Testis (tissue), 2 donors: ENCODE results near the gene ADAM23.

Experiments
- POLR2A ChIP-seq: fragments of 450-650 bp; IDR thresholded peaks from one replicate; pipeline ENCODE4 v1.6.1; 2017; ENCODE audit warnings: antibody characterized with exemption, mild to moderate bottlenecking, moderate library complexity
- TF ChIP-seq, protein P1 (sequence below), 3 experiments: fragments of 450-650 bp in 2 of 3; fragments of 200-600 bp in 1 of 3; sonication (generic) in 1 of 3; IDR thresholded peaks; one replicate each; pipeline ENCODE4 v1.5.1; 2016 to 2019; ENCODE audit warnings: antibody characterized with exemption in 3 of 3, mild to moderate bottlenecking in 2 of 3, moderate library complexity in 1 of 3

DNA sequence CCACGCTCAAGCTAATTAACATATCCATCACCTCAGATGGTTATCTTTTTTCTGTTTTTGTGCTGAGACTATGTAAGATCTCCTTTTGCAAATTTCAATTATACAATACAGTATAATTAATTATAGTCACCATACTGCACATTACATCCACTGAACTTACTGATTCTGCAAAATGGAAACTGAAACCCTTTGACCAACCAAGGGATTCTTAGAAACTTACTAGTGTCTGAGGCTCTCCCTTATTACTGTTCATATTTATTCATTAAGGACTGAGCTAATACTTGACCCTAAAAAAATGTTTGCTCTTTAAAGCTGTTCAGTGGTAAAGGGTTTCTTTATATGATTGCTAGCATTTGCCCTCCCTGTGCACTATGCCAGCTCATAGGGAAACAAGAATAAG is 50.7 kb downstream of the ADAM23 start:
- TF ChIP-seq, protein P1, sequence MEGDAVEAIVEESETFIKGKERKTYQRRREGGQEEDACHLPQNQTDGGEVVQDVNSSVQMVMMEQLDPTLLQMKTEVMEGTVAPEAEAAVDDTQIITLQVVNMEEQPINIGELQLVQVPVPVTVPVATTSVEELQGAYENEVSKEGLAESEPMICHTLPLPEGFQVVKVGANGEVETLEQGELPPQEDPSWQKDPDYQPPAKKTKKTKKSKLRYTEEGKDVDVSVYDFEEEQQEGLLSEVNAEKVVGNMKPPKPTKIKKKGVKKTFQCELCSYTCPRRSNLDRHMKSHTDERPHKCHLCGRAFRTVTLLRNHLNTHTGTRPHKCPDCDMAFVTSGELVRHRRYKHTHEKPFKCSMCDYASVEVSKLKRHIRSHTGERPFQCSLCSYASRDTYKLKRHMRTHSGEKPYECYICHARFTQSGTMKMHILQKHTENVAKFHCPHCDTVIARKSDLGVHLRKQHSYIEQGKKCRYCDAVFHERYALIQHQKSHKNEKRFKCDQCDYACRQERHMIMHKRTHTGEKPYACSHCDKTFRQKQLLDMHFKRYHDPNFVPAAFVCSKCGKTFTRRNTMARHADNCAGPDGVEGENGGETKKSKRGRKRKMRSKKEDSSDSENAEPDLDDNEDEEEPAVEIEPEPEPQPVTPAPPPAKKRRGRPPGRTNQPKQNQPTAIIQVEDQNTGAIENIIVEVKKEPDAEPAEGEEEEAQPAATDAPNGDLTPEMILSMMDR (IDR thresholded peaks at IDR 0.05): no peak
- no peak for TF ChIP-seq POLR2A
